GM19324 (cell line): ENCODE data around the gene ITGA6.

Experiments used
- ATAC-seq: cut with Tn5 transposase; IDR thresholded peaks from one replicate; pipeline ENCODE4 v1.9.1; 2021; ENCODE audit warnings: mild to moderate bottlenecking, moderate library complexity; ENCODE audit not compliant: unreplicated experiment, low FRiP score

ITGA6 gene

DNA sequence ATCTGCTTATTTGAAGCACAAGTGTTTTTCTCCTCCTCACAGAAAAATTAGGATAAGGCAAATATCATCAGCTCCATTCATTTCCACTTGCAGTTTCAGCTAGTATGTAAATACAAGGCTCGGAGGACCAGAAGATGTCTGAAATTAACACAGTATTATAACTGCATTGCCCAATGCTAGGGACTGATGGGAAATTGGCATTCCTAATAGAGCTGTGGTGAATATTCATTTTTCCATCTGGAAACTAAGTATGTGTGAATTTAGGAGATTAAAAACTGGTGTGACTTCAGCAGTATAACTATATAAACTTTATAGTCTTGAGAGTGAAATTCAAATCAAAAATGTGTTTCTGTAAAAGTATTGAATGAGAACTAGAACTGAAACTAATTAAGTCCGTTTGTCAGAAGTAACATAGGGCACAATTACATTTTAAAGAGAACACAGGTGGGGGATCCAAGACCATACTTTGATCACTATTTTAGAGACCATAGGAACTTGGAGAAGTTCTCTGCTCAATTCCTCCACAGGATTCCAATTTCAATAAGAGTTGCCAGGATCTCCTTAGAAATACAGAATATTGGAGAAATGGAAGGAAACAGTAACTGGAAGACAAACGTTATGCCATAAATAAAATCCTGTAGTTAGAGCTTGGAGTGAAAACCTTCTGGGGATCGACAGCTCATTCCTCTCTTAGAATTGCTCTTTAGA is 12.1 kb upstream of the ITGA6 start:
- no peak for ATAC-seq

DNA sequence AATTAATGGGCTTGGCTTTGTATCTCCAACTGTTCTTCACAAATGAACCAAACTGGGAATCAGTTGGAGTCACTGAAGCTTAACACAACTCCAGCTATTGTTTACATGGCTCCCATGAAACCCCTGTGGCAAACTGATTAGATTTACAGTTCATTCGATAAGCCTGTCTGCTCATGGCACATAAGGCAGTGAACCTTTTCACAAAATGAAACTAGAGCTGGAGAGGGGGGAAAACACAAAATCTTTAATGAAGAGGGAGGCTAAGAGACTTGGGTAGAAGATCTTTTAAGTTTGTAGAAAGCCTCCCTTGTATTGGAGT is 11.6 kb upstream of the ITGA6 start:
- no peak for ATAC-seq

DNA sequence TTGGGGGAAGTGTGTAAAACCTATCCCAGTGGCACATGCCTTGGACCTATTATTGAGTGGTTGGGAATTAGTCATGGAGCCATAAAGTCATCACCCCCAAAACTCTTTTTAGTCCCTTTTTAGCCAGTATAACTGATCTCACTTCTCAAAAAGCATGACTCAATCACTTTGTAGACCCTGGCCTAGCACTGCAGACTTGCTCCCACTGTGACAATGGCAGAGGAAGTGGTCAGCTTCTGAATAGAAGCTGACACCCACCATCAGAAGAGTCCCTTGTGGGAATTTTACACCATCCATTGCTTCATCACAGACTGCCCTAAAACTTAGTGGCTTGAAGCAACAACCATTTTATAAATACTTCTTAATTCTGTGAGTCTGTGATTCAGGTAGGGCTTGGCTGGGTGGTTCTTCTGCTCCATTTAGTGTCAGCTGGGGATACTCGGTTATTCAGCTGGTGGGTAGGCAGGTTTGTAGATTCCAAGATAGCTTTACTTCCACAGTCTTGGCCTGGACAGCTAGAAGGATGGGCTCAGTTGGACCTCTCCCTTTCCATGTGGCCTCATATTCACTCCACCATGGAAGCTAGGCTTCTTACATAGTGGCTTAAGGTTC is 10.8 kb upstream of the ITGA6 start:
- no peak for ATAC-seq

DNA sequence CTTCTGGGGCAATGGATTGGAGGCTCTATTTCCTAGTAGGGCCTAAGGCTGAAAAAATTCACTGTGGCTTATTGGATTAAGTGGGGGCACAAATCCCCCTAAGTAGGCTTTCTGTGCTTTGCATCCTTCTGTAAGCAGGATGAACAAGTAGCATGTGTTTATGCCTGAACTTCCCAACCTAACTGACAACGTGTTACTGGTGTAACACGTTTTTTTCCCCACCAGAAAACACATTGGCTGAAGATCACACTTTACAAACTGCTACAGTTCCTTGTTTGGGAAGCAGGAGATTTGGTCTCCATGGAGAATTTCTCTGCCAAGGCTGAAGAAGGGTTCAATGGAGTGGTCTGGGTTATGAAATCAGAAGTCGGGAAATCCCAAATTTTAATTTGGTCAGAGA is 7.2 kb upstream of the ITGA6 start:
- no peak for ATAC-seq

- ATAC-seq = no peak
These were observed 4.2 kb upstream of the ITGA6 start for GRCh38 chr2:172423160-172423559.

- no peak for ATAC-seq
These were observed 2.0 kb upstream of the ITGA6 start for GRCh38 chr2:172425336-172425735.

DNA sequence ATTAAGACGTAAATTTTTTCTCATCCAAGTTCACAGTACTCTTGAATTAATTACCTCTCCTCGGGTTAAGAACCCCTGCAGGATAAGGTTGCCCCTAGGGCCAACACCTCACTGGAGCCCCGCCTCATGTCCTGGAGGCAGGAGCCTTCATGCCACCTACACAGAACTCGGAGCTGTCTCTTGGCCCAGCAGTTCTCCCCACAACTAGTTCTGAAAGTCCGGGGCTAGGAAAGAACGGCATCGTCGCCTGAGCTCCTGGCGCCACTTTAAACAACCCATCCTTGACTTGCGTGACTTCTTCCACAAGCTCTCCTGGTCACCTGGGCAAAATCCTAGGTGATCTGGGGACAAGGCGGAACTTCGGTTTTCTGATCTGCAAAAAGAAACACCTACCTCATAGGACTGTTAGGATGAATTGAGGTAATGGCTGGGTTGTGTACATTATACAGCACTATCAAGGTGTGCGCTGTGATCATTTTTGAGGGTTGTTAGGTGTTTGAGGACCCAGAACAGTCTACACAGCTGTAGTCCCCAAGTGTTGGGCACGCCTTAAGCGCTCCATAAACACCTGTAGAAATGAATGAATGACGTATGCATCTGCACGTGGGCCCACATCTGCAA is 641 bp upstream of the ITGA6 start:
- ATAC-seq = no peak

- no peak for ATAC-seq
These were observed 825 bp downstream of the ITGA6 start for GRCh38 chr2:172427990-172428831.

- no peak for ATAC-seq
These were observed 1.4 kb downstream of the ITGA6 start for GRCh38 chr2:172428832-172429210.

DNA sequence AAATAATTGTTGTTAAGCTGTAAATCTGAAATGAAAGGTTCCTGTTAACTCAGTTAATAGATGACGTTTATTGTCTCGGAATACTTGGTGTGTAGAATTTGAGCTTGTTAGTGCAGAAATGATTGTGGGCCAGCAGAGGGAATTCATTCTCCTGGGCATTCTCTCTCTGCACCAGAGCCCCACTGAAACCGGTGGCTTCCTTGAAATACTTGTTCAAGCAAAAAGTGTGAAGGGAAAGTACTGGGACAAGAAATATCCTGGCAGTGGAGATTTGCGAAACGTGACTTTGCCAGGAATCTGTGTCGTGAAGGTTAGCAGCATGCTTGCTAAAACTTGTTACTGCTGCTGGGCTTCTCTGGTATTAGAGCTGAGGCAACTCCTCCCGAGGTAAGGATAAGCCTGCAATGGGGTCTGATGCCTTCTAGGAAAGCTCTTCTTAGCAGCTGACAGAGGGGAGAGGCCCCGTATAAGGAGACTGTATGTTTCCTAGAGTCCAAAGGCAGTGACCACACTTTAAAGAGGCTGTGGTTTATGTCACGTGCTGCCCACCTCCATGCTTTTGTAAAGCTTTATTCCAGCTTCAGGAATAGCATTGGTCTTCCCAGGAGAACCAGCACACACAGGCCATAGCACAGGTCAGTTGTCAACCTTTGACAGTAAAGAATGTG is 2.0 kb downstream of the ITGA6 start:
- no peak for ATAC-seq

GRCh38 chr2:172430027-172430426 is 2.6 kb downstream of the ITGA6 start:
- ATAC-seq = no peak

GRCh38 chr2:172430678-172431077 is 3.3 kb downstream of the ITGA6 start:
- no peak for ATAC-seq

DNA sequence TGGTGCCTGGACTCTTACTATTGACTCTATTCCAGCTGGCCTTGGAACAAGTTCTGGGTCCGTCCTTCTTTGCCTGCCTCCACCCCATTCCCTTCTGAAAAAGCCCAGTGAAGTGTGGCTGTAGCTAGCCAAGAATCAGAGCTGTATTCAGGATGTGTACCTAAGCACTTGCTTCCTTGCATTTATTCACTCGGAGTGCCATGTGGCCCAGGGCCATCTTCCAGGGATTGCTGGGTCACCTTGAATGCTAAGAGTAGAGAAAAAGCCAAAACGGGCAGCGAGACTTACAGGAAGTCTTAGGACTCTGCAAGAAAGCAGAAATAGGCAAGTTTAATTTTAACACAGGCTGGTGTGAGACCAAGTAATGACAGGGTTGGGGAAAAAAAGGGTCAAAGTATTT is 4.1 kb downstream of the ITGA6 start:
- ATAC-seq = no peak

DNA sequence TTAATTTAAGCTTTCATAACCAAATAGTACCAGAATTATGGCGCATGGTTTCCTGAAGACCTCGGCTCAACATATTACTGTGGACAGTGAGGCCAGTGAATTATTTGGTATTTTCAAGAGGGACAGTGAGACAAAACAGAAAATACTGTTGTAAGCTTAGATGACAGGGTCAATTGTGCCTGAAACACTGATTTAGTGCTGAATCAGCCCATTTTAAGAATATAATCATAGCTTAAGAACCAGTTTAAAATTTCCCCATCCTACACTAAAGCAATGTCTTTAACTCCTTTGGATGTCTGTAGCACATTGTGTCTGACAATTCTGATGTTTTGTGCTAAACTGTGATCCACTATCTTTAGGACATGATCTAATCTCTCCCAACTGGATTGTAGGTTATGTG is 4.6 kb downstream of the ITGA6 start:
- ATAC-seq = no peak

DNA sequence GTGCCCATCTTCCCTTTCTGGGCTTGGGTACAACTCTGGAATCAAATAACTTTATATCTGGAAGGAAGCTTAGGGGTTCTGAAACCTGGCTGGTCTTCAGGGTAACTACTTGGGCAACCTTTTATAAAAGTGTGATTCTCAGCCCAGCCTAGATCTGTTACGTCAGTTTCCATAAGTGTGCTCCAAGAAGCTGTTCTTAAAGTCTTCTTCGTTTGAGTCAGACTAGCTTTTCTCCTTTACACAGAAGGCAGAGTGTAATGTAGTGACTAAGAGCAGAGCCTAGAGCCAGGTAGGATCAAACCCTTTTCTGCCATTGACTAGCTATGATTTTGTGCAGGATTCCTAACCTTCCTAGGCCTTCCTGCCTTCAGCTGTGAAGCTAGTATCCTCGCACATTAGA is 5.8 kb downstream of the ITGA6 start:
- no peak for ATAC-seq

DNA sequence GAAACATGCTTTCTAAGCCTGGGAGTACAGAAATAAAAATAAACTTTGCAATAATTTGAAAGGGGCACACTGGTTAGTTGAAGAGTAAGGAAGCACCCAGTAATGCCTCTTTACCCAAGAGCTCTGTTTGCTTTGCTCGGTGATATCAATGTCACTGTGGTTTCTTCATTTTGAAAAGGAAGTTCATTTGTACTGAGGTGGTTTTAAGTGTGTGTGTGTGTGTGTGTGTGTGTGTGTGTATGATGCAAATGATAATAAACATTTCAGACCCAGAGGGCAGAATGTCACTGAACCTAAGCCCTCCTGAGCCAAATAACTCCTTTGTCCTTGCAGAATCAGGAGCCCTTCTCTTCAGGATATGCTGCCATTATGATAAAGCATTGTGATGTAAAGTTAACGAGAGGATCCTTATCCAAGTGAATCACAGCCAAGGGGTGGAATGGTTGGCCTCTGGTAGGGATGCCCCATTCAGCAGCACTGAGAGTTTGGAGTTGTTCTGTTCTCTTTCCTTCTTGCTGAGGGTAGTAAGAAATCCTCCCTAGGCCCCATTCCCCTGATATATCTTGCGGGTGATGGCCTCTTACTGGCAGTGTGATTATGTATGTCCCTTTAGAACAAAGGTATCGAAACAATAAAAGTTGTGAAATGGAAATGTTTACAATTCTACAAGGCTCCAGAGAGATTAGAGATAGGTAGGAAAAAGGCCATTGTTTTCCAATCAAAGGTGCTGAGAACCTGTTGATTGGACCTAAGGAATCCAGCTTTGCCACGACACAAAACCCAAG is 7.6 kb downstream of the ITGA6 start:
- no peak for ATAC-seq

DNA sequence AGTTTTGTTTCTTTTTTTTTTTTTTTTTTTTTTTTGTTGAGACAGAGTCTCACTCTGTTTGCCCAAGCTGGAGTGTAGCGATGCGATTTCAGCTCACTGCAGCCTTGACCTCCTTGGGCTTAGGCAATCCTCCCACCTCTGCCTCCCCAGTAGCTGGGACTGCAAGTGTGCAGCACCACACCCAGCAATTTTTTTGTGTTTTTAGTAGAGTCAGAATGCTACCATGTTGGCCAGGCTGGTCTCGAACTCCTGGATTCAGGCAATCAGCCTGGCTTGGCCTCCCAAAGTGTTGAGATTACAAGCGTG is 8.2 kb downstream of the ITGA6 start:
- ATAC-seq = no peak

- no peak for ATAC-seq
These were observed 9.5 kb downstream of the ITGA6 start for GRCh38 chr2:172436889-172437288.

- ATAC-seq = no peak
These were observed 10.3 kb downstream of the ITGA6 start for GRCh38 chr2:172437419-172438341.
